ENCODE data around the gene BST2. TPM values are rescaled to one million over a fixed set of nuclear protein-coding genes. Genes with fewer than 3 reads are reported as not detected.

The BST2 gene
- total RNA-seq, 2 donors from 2014 or later: 50.8 to 147 TPM

DNA sequence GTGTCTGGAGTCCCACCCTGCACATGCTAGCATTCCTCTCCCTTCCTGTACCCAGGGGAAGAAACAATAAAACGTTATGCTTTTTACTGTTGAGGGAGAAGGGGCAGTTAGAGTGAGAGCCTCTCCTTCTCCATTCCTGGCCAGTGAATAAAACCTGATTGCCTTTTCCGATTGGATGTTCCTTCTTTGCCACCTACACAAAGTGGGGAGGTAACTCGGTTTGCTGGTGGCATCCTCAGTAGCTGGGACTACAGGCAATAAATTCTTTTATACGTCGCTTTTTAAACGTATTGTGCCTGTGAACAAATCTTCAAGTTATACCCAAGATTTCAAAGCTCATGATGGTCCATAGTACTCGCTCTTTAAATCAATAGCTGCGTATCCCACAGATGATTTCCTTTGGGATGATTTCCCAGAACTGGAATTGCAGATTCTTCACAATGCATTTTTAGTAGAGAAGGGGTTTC lies 13.8 kb upstream of the BST2 start:
- peaks cover 4% of the 10 kb centered on the region for H3K36me3 ChIP-seq (ENCODE audit: control insufficient read depth, insufficient read depth, low read length)
- no peaks in the 10 kb centered on the region for H3K9me3 Mint-ChIP-seq
- H3K4me1 ChIP-seq (ENCODE audit: control insufficient read depth, insufficient read depth, low read length): peaks cover 4% of the 10 kb centered on the region
- DNase-seq: no peak
- no peaks in the 10 kb centered on the region for H3K9me3 ChIP-seq (ENCODE audit: control insufficient read depth, low read length)
- H3K4me3 Mint-ChIP-seq: peak overlapping the region; percentile 82
- peaks cover 6% of the 10 kb centered on the region for H3K27me3 Mint-ChIP-seq (ENCODE audit: insufficient read depth)
- peak overlapping the region; percentile 95 for H3K27ac Mint-ChIP-seq
- TF ChIP-seq, protein P1, sequence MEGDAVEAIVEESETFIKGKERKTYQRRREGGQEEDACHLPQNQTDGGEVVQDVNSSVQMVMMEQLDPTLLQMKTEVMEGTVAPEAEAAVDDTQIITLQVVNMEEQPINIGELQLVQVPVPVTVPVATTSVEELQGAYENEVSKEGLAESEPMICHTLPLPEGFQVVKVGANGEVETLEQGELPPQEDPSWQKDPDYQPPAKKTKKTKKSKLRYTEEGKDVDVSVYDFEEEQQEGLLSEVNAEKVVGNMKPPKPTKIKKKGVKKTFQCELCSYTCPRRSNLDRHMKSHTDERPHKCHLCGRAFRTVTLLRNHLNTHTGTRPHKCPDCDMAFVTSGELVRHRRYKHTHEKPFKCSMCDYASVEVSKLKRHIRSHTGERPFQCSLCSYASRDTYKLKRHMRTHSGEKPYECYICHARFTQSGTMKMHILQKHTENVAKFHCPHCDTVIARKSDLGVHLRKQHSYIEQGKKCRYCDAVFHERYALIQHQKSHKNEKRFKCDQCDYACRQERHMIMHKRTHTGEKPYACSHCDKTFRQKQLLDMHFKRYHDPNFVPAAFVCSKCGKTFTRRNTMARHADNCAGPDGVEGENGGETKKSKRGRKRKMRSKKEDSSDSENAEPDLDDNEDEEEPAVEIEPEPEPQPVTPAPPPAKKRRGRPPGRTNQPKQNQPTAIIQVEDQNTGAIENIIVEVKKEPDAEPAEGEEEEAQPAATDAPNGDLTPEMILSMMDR (conservative IDR thresholded peaks at IDR 0.05): no peak
- peak overlapping the region; percentile 61 for H3K27ac ChIP-seq (ENCODE audit: low read depth, low read length)
- 63 to 65% methylated on average over 7 to 8 of the region's 8 CpGs for WGBS, 2 experiments (ENCODE audit: insufficient coverage in 1 of 2, insufficient read length in 1 of 2)
- peaks cover 25% of the 10 kb centered on the region for H3K4me1 Mint-ChIP-seq
- peak overlapping the region; percentile 45 for H3K9ac ChIP-seq (ENCODE audit: extremely low read depth, low read length, poor library complexity, severe bottlenecking)
- H3K4me3 ChIP-seq (ENCODE audit: low read length): peak overlapping the region; percentile 81
- H3K36me3 Mint-ChIP-seq (ENCODE audit: low read depth): peaks cover 14% of the 10 kb centered on the region
- no peaks in the 10 kb centered on the region for H3K27me3 ChIP-seq (ENCODE audit: control insufficient read depth, insufficient read depth, low read length, poor library complexity, severe bottlenecking)

DNA sequence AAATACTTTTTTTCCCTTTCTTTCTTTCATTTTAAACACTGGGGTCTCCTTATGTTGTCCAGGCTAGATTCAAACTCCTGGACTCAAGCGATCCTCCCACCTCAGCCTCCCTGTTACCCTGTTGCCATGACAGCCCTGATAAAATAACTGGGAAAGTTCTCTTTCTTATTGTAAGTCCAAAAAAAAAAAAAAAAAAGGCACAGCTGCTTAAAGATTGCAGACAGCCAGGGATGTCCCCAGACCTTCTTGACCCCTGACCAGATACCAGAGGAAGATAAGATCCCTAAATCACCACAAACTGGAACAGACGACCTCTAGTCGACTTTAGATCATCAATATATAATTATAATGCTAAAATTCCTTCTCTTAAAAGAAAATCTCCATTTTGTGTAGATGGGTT lies 13.3 kb upstream of the BST2 start:
- H3K36me3 Mint-ChIP-seq (ENCODE audit: low read depth): peaks cover 17% of the 10 kb centered on the region
- H3K27me3 ChIP-seq (ENCODE audit: control insufficient read depth, insufficient read depth, low read length, poor library complexity, severe bottlenecking): no peaks in the 10 kb centered on the region
- no peak overlapping the region for H3K27ac ChIP-seq (ENCODE audit: low read depth, low read length)
- H3K4me3 Mint-ChIP-seq: peak overlapping the region; percentile 82
- H3K27ac Mint-ChIP-seq: peak overlapping the region; percentile 95
- DNase-seq: no peak
- WGBS, 2 experiments (ENCODE audit: insufficient coverage in 1 of 2, insufficient read length in 1 of 2): 94% methylated on average over 1 of the region's 3 CpGs; no CpG with 5 or more reads in 1 of the 2 experiments
- peaks cover 9% of the 10 kb centered on the region for H3K27me3 Mint-ChIP-seq (ENCODE audit: insufficient read depth)
- H3K4me1 Mint-ChIP-seq: peaks cover 25% of the 10 kb centered on the region
- TF ChIP-seq, protein P1 (conservative IDR thresholded peaks at IDR 0.05): no peak
- H3K9me3 ChIP-seq (ENCODE audit: control insufficient read depth, low read length): no peaks in the 10 kb centered on the region
- no peaks in the 10 kb centered on the region for H3K9me3 Mint-ChIP-seq
- H3K36me3 ChIP-seq (ENCODE audit: control insufficient read depth, insufficient read depth, low read length): peaks cover 4% of the 10 kb centered on the region
- H3K4me3 ChIP-seq (ENCODE audit: low read length): peak overlapping the region; percentile 81
- H3K9ac ChIP-seq (ENCODE audit: extremely low read depth, low read length, poor library complexity, severe bottlenecking): peak overlapping the region; percentile 45
- peaks cover 4% of the 10 kb centered on the region for H3K4me1 ChIP-seq (ENCODE audit: control insufficient read depth, insufficient read depth, low read length)

DNA sequence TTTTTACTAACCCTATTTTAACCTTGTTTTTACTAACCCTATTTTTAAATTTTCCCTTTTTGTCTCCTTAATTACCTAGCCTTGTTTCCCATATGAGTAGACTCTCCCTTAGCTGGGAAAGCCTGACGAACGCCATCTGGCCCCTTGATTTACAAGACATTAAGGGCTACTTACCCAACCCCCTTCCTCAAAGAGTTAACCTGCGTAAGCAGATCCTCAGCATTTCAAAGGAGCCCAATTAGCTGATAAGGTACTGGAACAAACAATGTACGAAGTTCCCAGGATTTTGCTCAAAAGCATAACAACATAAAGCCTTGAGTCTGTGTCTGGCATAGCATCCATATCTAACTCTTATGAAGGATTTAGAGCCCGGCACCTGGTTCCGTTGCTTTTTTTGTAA lies 9.7 kb upstream of the BST2 start:
- Mint-ChIP-seq H3K4me3 (peak overlapping the region; percentile 44), H3K36me3 (ENCODE audit: low read depth) (peaks cover 14% of the 10 kb centered on the region), H3K9me3 (no peaks in the 10 kb centered on the region), H3K27ac (peak overlapping the region; percentile 84), H3K27me3 (ENCODE audit: insufficient read depth) (peaks cover 9% of the 10 kb centered on the region), H3K4me1 (peaks cover 30% of the 10 kb centered on the region)
- no peak overlapping the region for H3K27ac ChIP-seq (ENCODE audit: low read depth, low read length)
- H3K27me3 ChIP-seq (ENCODE audit: control insufficient read depth, insufficient read depth, low read length, poor library complexity, severe bottlenecking): no peaks in the 10 kb centered on the region
- H3K4me1 ChIP-seq (ENCODE audit: control insufficient read depth, insufficient read depth, low read length): peaks cover 4% of the 10 kb centered on the region
- DNase-seq: peak; percentile 83
- no peaks in the 10 kb centered on the region for H3K36me3 ChIP-seq (ENCODE audit: control insufficient read depth, insufficient read depth, low read length)
- no peaks in the 10 kb centered on the region for H3K9me3 ChIP-seq (ENCODE audit: control insufficient read depth, low read length)
- H3K4me3 ChIP-seq (ENCODE audit: low read length): peak overlapping the region; percentile 62
- TF ChIP-seq, protein P1 (conservative IDR thresholded peaks at IDR 0.05): no peak
- WGBS, 2 experiments (ENCODE audit: insufficient coverage in 1 of 2, insufficient read length in 1 of 2): 21 to 38% methylated on average over 4 to 6 of the region's 6 CpGs
- H3K9ac ChIP-seq (ENCODE audit: extremely low read depth, low read length, poor library complexity, severe bottlenecking): peak overlapping the region; percentile 42

Measured in endodermal cell (in vitro differentiated cells).